ENCODE data around the gene UQCRQ. TPM values are rescaled to one million over a fixed set of nuclear protein-coding genes. Genes with fewer than 3 reads are reported as not detected.

The UQCRQ gene
- total and polyA plus RNA-seq, 8 donors = 133 to 235 (median 205) TPM

DNA sequence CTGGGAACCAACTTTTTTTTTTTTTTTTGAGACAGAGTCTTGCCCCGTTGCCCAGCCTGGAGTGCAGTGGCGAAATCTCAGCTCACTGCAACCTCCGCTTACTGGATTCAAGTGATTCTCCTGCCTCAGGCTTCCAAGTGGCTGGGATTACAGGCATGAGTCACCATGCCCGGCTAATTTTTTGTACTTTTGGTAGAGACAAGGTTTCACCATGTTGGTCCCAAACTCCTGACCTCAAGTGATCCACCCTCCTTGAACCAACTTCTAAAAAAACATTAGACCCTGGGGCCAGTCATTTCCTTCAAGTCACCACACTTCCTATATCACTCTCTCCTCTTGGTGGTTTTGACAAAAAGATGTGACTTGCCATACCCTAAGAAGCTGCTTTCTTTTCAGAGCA, 25.1 kb upstream of the UQCRQ start:
- WGBS, 2 donors = 94 to 95% methylated on average over 4 of the region's 4 CpGs
- H3K4me3 ChIP-seq = no peak overlapping the region
- H3K27me3 ChIP-seq = no peaks in the 10 kb centered on the region
- intact Hi-C loops (cut with DNase I) = no loop called here
- DNase-seq (no peak), ATAC-seq (no peak), FAIRE-seq (no peak)
- TF ChIP-seq, protein P1, sequence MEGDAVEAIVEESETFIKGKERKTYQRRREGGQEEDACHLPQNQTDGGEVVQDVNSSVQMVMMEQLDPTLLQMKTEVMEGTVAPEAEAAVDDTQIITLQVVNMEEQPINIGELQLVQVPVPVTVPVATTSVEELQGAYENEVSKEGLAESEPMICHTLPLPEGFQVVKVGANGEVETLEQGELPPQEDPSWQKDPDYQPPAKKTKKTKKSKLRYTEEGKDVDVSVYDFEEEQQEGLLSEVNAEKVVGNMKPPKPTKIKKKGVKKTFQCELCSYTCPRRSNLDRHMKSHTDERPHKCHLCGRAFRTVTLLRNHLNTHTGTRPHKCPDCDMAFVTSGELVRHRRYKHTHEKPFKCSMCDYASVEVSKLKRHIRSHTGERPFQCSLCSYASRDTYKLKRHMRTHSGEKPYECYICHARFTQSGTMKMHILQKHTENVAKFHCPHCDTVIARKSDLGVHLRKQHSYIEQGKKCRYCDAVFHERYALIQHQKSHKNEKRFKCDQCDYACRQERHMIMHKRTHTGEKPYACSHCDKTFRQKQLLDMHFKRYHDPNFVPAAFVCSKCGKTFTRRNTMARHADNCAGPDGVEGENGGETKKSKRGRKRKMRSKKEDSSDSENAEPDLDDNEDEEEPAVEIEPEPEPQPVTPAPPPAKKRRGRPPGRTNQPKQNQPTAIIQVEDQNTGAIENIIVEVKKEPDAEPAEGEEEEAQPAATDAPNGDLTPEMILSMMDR (IDR thresholded peaks at IDR 0.05) = no peak
- H3K27ac ChIP-seq = no peak overlapping the region
- no peaks in the 10 kb centered on the region for H3K9me3 ChIP-seq
- H3K4me1 ChIP-seq = no peaks in the 10 kb centered on the region
- no peaks in the 10 kb centered on the region for H3K36me3 ChIP-seq

DNA sequence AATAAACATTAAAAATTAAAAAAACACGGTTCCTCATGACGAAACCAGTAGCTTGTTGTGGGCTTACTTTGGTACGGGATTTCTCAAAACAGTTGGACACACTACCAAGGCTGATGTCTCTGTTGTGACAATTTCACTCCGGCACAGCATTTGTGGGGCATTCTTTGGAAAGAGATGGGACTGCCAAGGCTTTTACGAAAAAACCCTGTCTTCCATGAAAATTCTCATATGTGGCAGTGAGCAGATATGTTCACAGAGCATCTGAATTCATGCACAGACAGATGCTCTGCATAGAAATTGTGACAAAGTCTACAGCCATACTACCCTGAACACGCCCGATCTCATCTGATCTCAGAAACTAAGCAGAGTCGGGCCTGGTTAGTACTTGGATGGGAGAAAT, 18.2 kb upstream of the UQCRQ start:
- Histone ChIP-seq H3K27ac (no peak overlapping the region), H3K4me1 (peaks cover 0 to 13% (median 6%) of the 10 kb centered on the region in 3 donors), H3K27me3 (no peaks in the 10 kb centered on the region), H3K4me3 (no peak overlapping the region), H3K36me3 (no peaks in the 10 kb centered on the region), H3K9me3 (no peaks in the 10 kb centered on the region)
- intact Hi-C loops (cut with DNase I) = no loop called here
- 84 to 93% methylated on average over 8 of the region's 8 CpGs for WGBS, 2 donors
- TF ChIP-seq, protein P1 (IDR thresholded peaks at IDR 0.05) = no peak
- FAIRE-seq (no peak), DNase-seq (no peak), ATAC-seq (no peak)

DNA sequence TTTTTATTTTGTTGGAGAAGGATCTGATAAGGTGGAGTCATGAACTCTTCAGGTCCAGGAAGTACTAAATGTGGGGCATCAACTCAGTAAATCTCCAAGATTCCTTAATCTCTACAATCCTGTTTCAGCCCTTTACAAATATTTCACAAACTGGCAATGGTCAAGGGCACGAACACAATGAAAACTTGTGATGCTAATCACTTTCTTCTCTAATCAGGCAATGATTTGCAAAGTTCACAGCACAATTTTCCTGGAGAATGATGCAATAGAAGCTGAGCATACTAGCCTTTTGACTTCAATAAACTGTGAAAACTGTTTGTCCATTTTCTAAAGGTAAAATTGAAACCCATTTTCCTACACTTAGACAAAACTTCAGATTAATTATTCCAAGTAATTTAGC, 17.1 kb upstream of the UQCRQ start:
- TF ChIP-seq, protein P1 (IDR thresholded peaks at IDR 0.05) = no peak
- peak overlapping the region in 2 of 4 donors; percentile 19 to 64 for H3K27ac ChIP-seq
- intact Hi-C loops (cut with DNase I) = no loop called here
- 14 to 17% methylated on average over 1 of the region's 1 CpG for WGBS, 2 donors
- no peak overlapping the region for H3K4me3 ChIP-seq
- ATAC-seq = peak; percentile 19 to 32 (median 30)
- H3K36me3 ChIP-seq = no peaks in the 10 kb centered on the region
- peaks cover 0 to 18% (median 17%) of the 10 kb centered on the region in 3 donors for H3K4me1 ChIP-seq
- H3K9me3 ChIP-seq = no peaks in the 10 kb centered on the region
- no peak for DNase-seq
- no peaks in the 10 kb centered on the region for H3K27me3 ChIP-seq
- FAIRE-seq = no peak

DNA sequence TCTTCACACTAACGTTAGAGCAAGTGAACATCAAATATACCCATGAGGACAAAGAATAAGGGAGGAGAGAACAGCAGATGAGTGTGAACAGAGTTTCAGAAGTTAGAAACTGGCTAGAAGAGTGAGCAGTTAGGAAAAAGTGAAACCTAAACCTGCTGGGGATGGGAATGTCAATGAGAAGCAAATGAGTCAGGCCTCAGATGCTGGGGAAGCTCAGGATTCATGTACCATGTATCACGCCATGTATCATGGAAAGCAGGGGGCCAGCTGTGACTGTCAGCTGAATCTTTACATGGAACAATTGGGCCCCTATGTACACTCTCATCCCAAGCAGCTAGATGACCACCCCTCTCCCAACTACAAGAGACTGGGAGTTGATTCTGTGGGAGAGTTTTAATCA, 16.4 kb upstream of the UQCRQ start:
- Histone ChIP-seq H3K36me3 (no peaks in the 10 kb centered on the region), H3K9me3 (no peaks in the 10 kb centered on the region), H3K4me1 (peaks cover 0 to 23% (median 20%) of the 10 kb centered on the region in 3 donors), H3K27ac (peak overlapping the region in 3 of 4 donors; percentile 7 to 64 (median 19)), H3K4me3 (no peak overlapping the region), H3K27me3 (no peaks in the 10 kb centered on the region)
- DNase-seq = no peak
- intact Hi-C loops (cut with DNase I) = no loop called here
- no peak for FAIRE-seq
- TF ChIP-seq, protein P1 (IDR thresholded peaks at IDR 0.05) = no peak
- 57 to 62% methylated on average over 2 of the region's 2 CpGs for WGBS, 2 donors
- no peak for ATAC-seq

DNA sequence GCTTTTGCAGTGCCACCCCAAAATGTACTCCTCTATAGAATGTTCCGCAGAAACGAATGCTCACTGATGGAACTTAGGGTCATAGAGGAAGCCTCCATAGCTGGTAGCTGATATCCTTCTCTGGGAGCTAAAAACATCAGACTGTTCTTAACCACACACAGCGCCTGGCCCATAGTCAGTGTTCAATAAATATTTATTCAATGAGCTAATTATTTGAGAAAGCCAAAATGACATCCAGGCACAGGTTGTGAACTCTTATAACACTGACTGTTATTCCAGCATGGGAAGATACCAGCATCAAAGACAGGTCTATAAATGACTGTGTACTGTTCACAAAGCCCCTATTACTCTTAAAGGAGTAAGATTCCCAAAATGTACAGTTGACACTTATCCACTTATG, 13.1 kb upstream of the UQCRQ start:
- FAIRE-seq (no peak), DNase-seq (no peak), ATAC-seq (peak; percentile 81 to 93 (median 92))
- Histone ChIP-seq H3K36me3 (no peaks in the 10 kb centered on the region), H3K9me3 (no peaks in the 10 kb centered on the region), H3K27me3 (no peaks in the 10 kb centered on the region), H3K27ac (peak overlapping the region in 3 of 4 donors; percentile 0 to 57 (median 0)), H3K4me3 (no peak overlapping the region), H3K4me1 (peaks cover 0 to 23% (median 20%) of the 10 kb centered on the region in 3 donors)
- TF ChIP-seq, protein P1 (IDR thresholded peaks at IDR 0.05) = no peak
- intact Hi-C loops (cut with DNase I) = no loop called here
- 53 to 69% methylated on average over 3 of the region's 3 CpGs for WGBS, 2 donors
